Hematopoietic multipotent progenitor cell treated with erythropoietin and hydrocortisone succinate and interleukin-3 and kit ligand, for 15 days (in vitro differentiated cells): Measurements from ENCODE around the gene ZNF410.
"Not testable (repeated sequence)": the region's sequence is repeated elsewhere in the genome, so short reads cannot be mapped to it uniquely, and the experiment has no call there.

ENCODE experiments used
- DNase-seq: peaks from one replicate; pipeline ENCODE4 v3.0.0-alpha.2; 2015; ENCODE audit warnings: low spot score

Gene ZNF410

DNA sequence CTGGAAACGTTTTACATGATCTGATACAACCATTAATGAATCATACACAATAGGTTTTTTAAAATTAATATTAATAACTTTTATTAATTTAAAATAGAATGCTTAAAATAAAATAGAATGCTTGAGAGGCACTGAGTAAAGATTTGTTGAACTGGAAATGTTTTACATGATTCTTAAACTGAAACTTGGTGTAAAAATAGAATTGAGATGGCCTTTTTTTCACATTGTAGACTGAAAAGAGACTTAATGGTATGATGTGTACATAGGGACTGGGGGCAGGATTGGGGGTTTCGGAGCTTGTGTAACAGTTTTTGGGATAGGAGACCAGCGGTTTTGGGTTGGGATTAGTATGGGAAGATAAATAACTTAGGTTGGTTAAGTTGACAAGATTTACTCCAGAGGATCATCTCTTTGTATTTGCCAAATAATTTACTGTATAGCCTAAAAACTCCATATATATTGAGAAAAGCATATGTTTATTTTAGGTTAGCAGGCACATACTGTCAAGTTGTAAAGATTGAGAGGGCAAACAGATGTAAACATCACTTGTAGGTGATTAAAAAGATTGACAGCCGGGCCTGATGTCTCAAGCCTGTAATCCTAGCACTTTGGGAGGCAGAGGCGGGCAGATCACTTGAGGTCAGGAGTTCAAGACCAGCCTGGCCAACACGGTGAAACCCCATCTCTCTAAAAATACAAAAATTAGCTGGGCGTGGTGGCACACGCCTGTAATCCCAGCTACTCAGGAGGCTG is 2.0 kb upstream of the ZNF410 start:
- no peak for DNase-seq

DNA sequence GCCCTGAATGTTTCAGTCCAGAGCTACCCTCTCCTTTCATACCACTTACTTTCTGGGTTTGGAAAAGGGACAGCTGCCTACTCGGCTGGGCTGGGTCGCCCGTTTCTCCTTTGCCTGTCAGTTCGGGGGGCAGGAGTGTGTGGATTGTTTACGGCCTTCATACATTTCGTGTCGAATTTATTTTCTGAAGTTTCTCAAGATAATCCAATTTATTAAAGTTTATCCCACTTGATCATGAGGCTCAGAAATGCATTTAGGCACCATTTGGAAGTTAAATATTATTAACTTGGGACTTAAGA is 608 bp downstream of the ZNF410 start:
- no peak for DNase-seq

DNA sequence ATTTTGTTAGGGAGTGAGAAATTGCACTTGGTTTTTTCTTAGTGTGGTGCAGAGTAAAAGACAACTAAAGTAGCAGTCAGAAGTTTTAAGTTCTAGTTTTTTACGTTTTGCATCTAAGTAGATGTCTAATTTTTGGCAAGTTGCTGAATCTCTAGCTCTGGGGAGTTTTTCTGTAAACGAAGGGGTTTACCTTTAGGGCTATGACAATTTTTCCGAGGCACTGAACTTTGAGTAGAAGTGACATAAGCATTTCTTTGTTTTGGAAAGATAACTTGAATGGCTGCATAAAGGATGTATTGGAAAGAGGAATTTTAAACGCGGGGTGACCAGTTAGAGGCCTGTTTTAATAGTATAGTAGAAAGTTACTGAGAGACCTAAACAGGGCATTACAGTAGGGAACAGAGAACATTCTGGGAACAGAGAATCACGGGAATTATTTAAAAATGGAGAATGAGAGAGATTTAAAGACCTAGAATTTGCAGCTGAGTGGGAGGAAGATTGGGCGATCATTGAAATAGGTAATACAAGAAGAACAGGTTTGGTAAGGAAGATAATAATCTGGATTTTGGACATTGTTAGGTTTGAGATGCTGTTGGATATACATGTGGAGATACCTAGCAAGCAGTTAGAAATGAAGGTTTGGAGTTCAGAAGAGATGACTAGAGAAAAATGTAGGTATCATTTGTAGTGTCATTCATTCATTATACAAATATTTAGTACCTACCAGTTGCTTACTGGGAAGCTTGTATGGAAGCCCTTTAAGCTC is 1.2 kb downstream of the ZNF410 start:
- DNase-seq = no peak

- DNase-seq = no peak
These were observed 1.7 kb downstream of the ZNF410 start for GRCh38 chr14:73888460-73888725.

GRCh38 chr14:73888971-73889370 is 2.3 kb downstream of the ZNF410 start:
- DNase-seq = no peak

DNA sequence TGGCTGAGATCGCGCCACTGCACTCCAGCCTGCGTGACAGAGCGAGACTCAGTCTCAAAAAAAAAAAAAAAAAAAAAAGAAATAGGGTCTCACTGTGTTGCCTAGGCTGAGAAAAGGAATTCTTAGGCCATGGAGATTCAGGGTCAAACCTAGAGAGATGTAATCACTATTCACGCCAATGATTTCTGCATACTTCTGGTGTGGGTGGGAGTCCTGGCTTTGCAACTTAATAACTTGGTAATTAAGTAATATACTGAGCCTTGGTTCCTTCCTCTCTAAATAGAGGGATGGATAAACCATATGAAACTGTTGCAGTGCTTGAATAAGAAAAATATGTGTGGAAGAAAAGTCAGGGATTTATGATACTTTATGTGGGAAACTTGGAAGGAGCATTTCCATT is 2.7 kb downstream of the ZNF410 start:
- no peak for DNase-seq

DNA sequence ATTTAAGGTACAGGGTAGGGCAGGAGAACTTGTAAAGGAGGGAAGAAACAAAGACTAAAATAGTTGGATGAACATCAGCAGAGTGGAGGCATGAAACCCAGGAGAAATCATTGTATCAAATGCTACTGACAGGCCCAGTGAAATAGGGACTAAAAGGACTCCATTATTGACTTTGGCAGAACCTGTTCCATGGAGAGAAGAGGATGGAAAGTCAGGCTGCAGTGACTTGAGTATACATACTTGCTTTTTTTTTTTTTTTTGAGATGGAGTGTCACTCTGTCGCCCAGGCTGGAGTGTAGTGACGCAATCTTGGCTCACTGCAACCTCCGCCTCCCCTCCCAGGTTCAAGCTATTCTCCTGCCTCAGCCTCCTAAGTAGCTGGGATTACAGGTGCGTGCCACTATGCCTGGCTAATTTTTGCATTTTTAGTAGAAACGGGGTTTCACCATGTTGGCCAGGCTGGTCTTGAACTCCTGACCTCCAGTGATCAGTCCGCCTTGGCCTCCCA is 7.6 kb downstream of the ZNF410 start:
- DNase-seq = not testable (repeated sequence)

GRCh38 chr14:73895939-73896338 is 9.3 kb downstream of the ZNF410 start:
- DNase-seq = no peak

DNA sequence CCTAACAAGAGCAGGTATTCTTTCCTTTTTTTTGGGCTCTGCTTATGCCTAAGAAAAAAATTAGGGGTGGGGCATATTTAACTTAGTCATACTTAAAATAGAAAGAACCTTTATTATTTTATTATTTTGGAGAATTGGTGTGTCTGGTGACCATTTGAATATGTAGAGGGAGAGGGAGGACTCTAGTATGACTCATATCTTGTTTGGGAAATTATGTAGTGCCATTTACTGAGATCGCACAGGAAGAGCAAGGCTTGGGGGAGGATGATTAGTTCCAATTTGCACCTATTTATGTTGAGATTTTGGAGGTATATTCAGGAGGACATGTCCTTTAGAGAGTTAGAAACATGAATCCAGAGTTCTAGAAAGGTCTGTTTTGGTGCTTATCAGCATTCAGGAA is 9.9 kb downstream of the ZNF410 start:
- DNase-seq = no peak

- no peak for DNase-seq
These were observed 16.4 kb downstream of the ZNF410 start for GRCh38 chr14:73903028-73903427.

DNA sequence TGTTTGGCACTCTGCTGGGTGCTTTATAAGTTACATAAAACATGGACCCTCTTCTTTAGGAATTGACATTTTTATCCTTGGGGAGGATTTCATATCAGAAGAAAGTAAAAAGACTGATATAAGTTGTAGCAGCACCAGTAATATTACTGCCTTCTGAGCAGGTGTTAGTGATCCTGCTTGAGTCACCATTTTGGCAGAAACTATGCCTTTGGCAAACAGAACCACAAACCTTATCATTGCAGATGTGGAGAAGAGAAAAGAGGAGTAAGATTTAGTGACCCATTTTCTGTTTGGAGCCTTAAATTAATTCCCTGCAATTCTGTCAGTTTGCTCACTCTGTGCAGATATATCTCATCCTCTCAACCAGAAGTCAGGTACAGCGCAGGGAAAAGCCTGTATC is 23.0 kb downstream of the ZNF410 start:
- no peak for DNase-seq

DNA sequence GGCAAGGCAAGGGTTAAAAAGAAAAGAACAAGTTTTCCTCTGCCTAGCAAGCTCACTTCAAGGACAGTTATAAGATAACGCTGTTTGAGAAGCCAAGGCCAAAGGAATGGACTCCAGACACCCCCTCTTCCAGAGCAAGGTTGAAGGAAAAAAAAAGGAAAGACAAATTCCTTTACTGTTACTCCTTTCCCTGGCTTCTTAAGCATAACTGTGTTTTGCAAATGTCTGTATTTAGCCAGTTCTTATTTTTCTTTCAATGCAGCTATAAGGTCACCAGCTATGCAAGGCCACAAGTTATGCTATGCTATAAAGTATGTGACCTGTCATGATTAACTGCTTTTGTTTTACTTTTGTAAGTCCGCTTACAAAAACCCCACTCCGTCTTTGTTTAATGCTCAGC is 26.6 kb downstream of the ZNF410 start:
- no peak for DNase-seq

GRCh38 chr14:73916324-73916723 is 29.7 kb downstream of the ZNF410 start:
- DNase-seq = no peak

GRCh38 chr14:73919457-73919856 is 32.8 kb downstream of the ZNF410 start:
- DNase-seq = not testable (repeated sequence)

- DNase-seq = no peak
These were observed 37.7 kb downstream of the ZNF410 start for GRCh38 chr14:73924337-73924736.

DNA sequence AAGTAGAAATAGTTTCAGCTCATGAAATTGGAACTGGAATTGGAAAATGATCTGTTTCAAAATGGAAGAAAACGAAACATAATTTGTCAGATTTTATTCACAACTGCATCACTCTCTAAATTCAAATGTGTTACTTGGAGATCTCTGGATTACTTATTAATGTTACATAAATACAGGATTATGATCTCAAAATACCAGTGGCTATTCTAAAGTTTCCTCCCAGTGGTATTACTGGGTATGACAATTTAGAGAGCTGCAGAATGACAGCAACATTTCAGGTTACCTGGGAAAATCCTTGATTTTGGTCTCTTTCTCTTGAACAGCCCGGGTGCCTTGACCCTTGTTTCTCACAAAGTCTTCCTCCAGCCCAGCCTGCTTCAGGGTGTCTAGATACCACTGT is 49.0 kb downstream of the ZNF410 start:
- peak; percentile 16 for DNase-seq

GRCh38 chr14:73936548-73936947 is 49.9 kb downstream of the ZNF410 start:
- DNase-seq = no peak

GRCh38 chr14:73937012-73937411 is 50.4 kb downstream of the ZNF410 start:
- no peak for DNase-seq

- DNase-seq = no peak
These were observed 55.5 kb downstream of the ZNF410 start for GRCh38 chr14:73942180-73942579.

GRCh38 chr14:73943083-73943482 is 56.4 kb downstream of the ZNF410 start:
- no peak for DNase-seq

DNA sequence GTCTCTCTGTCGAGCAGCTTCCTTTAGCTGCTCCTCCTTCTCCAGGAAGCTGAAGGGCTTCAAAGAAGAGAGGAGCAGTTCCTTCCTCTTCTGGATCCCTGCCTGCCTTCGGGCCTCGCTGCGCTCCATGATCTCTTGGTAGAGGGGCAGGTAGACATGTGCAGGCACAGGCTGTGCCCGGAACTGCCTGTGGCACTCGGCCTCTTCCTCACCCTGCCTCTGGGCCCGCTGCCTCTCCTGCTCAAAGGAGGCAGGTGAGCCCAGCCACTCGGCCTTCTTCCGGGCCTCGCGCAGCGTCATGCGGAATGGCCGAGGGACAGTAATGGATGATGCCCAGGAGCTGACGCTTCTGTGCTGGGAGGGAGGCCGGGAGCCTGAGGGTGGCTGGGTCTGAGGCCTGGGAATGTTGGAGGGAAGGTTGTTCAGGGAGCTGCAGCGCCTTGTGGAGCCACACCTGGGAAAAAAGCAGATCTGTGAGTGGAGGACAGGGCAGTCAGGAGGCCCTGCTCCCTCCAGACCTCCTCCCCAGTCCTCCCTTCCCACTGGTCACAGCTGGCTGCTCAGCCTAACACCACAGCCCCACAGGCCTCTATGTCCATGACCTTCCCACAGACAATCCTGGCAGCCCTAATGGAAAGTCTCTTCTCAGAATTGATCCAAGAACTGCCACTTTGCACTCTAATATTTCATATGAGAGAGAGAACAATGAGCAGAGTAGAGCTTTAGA is 57.9 kb downstream of the ZNF410 start:
- no peak for DNase-seq

DNA sequence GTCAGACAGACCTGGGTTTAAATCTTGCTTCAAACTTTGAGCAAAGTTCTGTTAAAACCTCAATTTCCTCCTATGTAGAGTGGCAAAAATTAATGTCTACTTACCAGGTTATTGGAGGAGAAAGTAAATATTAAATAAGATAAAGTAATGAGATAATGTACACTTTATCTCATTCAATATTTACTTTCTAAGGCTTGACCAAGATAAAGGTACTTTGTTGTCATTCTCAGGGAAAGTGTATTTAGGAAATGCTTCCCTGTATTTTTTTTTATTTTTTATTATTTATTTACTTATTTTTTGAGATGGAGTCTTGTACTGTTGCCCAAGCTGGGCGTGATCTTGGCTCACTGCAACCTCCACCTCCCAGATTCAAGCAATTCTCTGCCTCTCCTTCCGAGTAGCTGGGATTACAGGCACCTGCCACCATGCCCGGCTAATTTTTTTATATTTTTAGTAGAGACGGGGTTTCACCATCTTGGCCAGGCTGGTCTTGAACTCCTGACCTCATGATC is 58.6 kb downstream of the ZNF410 start:
- no peak for DNase-seq
